HG02763 (cell line): ENCODE data around the gene STEAP1B.

Source experiments
- ATAC-seq: cut with Tn5 transposase; IDR thresholded peaks from one replicate; pipeline ENCODE4 v1.9.1; 2021; ENCODE audit warnings: mild to moderate bottlenecking, moderate library complexity; ENCODE audit not compliant: unreplicated experiment

Gene STEAP1B

GRCh38 chr7:22403344-22403743 is 96.6 kb downstream of the STEAP1B start:
- no peak for ATAC-seq

DNA sequence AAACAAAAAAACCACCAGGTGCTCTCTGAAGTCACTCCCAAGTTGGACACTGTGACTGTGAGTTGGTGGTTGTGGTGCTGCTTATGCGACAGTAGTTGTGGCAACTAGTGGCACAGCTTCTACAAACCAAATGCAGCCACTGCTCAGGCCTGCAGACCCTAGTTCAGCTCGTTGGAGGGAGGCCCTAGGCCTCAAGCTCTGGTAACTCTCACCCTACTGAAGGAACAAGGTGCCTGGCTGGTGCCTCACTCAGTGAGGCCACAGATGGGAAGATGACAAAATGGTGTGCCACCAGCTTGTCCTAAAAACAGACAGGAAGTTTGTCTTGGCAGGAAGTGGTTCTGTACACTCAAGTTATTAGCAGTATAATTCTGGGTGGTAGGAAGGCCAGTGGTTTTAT is 97.7 kb downstream of the STEAP1B start:
- ATAC-seq, result no peak

- ATAC-seq, result no peak
Measured at GRCh38 chr7:22400936-22401553, 98.9 kb downstream of the STEAP1B start.

GRCh38 chr7:22400150-22400814 is 99.7 kb downstream of the STEAP1B start:
- no peak for ATAC-seq

GRCh38 chr7:22399546-22399945 is 100.4 kb downstream of the STEAP1B start:
- no peak for ATAC-seq

DNA sequence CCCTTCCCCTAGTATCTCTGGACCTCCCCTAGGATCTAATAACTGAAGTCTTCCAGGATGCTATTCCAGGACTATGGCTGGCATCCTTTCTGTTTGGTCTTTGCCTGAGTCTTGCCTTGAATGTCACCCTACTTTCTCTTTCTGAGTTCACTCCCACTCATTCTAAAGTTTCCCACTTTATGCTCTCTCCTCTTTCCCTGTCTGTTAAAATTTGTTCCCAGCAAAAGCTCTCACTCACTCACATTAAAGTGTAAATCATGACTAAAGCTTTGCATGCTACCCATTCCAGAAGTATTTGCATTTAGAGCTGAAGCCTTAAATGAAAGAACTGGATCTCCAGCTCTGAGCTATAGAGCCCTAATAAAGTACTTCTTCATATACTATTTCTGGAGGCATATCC is 100.9 kb downstream of the STEAP1B start:
- ATAC-seq, result no peak

GRCh38 chr7:22397981-22398380 is 102.0 kb downstream of the STEAP1B start:
- ATAC-seq, result no peak

DNA sequence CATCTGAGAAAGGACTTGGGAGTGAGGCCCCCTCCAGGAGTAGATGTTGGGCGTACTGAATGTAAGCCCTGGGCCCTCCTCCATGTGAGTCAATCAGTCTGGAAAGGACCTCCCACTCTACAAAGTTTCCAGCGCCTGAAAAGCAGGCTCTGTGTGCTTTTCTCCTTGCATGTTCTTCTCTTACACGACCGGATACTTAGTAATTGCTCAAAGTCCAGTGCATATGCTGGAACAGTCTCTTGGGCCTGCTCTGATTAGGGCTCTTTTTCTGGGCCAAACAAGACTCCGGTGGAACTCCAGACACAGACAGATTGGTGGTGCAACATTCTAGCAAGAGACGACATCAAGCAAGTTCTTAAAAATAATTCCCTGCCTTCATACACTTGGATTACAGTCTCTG is 104.8 kb downstream of the STEAP1B start:
- no peak for ATAC-seq

GRCh38 chr7:22394739-22395138 is 105.2 kb downstream of the STEAP1B start:
- ATAC-seq, result no peak

- ATAC-seq, result no peak
Measured at GRCh38 chr7:22393913-22394729, 105.9 kb downstream of the STEAP1B start.

GRCh38 chr7:22390516-22390915 is 109.5 kb downstream of the STEAP1B start:
- no peak for ATAC-seq

- ATAC-seq, result no peak
Measured at GRCh38 chr7:22389892-22390291, 110.1 kb downstream of the STEAP1B start.

GRCh38 chr7:22387583-22387982 is 112.4 kb downstream of the STEAP1B start:
- ATAC-seq, result no peak

GRCh38 chr7:22386865-22387264 is 113.1 kb downstream of the STEAP1B start:
- ATAC-seq, result peak; percentile 51

DNA sequence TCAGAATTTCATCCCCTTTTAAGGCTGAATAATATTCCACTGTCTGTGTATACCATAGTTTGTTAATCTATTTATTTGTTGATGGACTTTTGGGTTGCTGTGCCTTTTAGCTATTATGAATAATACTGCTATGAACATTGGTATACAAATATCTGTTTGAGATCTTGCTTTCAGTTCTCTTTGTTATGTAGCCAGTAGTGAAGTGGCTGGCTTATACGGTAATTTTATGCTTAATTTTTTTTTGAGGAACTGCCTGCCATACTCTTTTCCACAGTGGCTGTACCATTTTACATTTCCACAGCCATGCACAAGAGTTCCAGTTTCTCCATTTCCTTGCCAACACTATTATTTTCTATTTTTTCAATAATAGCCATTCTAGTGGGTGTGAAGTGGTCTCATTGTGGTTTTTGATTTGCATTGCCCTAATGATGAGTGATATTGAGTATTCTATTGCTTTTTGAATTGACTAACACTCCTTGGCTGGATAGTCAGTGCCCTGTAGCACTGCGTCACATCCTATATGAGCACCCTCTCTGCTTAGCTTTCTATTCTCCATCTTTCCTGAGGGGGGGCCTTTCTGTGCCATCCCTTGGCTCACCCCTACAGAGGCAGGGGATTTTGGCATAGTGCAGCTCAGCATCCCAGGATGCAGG is 113.7 kb downstream of the STEAP1B start:
- peak; percentile 61 for ATAC-seq

DNA sequence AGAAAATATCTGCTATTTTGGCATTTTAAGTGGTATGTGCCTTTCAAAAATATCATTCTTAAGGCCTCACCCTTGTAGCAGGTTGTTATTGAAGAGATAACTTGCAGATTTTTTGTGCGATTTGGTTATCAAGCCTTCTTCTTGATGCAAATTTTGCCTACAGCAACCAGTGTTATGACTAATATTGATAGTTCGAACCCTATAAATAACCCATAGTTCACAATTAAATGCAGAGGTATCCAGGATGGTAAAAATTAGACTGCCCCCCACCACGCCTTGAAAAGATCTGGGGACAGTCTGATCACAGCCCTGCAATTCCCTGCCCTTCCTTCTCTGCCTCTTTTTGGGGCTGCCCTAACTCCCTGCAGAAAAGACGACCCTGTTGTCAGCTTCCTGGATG is 114.7 kb downstream of the STEAP1B start:
- no peak for ATAC-seq

DNA sequence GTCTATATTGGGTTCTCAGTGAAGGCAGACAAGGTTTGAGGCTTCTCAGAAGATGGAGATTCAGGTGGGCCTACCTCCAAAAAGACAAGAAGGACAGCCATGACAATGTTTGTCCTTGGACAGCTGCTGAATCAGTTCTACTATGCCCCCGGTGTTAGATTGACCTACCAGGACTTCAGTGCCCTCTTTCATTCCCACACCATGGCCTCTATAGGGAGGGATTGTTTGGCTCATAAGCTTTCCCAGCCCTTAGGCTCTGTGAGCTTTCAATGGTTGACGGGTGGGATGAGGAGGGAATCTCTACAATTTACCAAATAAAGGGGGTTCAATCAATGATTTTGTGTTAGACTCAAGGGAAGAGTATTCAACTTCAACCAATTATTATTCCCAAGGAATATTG is 119.7 kb downstream of the STEAP1B start:
- no peak for ATAC-seq

- ATAC-seq, result no peak
Measured at GRCh38 chr7:22378199-22378980, 121.6 kb downstream of the STEAP1B start.

DNA sequence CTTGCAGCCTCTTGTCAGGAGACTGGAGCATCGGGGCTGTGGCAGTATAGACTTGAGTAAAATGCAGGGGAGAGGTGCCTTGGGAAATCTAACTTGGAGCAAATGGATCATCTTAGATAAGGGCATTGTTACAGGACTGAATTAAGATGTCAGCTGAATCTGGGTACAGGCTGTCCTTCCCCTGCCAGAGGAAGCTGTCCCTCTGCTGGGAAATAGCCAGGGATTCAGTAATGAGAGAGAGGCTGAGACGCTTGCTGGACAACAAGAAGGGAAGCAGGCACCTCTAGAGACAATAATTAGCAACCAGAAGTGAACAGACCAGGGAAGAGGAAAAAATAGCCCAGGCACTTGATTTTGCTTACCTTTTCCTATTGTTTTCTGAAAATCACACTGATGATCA is 122.3 kb downstream of the STEAP1B start:
- ATAC-seq, result no peak

GRCh38 chr7:22375359-22376048 is 124.5 kb downstream of the STEAP1B start:
- no peak for ATAC-seq
